HG03432 (cell line): ENCODE measurements around the gene SLC35F3.
"Not testable (repeated sequence)": the region's sequence is repeated elsewhere in the genome, so short reads cannot be mapped to it uniquely, and the experiment has no call there.

Source experiments
- ATAC-seq: cut with Tn5 transposase; IDR thresholded peaks from one replicate; pipeline ENCODE4 v1.9.1; 2021; ENCODE audit warnings: mild to moderate bottlenecking, moderate library complexity; ENCODE audit not compliant: unreplicated experiment

The SLC35F3 gene

DNA sequence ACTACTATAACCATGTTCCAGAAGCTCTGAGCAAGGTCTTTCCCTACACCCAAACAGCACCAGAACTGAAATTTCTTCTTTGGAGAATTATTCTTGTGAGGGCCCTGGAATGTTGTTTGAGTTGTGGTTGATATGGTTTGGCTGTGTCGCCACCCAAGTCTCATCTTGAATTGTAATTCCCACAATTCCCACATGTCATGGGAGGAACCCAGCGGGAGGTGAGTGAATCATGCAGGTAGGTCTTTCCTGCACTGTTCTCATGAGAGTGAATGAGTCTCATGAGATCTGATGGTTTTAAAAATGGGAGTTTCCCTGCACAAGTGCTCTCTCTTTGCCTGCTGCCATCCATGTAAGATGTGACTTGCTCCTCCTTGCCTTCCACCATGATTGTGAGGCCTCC lies 272.4 kb downstream of the SLC35F3 start:
- ATAC-seq, result not testable (repeated sequence)

DNA sequence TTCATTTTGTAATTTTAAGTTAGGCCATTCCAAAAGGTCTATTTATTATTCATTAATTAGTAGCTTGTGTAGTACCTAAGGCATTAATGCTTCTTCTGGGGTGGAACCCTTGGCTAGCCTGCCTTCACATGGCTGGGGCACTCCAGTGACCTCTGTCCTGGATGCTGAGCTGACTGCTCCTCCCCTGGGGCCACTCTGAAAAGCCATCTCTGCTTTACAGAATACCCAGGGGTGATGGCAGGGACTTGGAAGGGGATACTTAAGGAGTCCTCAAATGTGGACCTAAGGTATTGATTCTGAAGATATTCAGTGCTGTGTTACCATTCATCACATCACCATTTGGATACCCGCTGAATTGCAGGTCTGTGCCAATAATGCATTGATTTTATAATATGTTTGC lies 281.0 kb downstream of the SLC35F3 start:
- no peak for ATAC-seq

DNA sequence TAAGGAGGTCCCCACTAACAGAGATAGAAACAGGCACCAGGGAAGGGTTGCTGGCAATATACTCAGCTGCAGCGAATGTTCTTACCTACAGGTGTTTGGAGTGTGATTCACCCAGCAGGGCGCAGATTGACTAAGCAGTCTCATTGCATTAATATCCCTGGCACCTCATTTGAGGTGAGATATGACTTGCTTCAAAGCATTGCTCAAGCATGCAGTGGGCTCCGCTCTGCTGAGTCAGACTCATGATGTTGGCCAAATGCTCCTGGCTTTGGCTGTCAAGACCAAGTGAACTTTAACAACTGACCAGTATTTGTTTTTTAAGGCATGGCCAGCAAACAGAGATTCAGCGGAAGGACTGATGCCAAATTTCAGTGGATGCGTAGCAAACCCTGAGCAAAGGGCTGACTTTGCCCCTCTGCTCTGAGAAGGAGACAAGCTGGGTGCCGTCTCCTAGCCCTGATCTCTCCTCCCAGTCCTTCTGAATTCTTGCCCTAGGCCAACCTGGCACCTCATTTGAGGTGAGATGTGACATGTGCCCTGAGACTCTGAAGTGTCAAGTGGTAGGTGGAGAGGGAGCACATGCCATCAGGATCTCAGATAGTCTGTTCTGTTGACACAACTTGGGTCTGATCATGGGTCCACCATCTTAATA lies 281.7 kb downstream of the SLC35F3 start:
- ATAC-seq, result peak; percentile 80

DNA sequence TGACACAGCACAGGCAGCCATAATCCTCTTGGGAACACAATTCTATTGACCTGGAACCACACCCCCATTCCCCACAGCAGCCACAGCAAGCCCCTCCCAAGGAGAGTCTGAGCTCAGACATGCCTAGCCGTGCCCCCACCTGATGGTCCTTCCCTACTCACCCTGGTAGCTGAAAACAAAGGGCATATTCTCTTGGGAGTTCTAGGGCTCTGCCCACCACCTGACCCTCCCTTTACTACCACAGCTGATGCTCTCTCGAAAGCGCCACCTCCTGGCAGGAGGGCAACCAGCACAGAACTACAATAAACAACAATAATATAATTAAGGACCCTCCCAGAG lies 283.9 kb downstream of the SLC35F3 start:
- no peak for ATAC-seq

DNA sequence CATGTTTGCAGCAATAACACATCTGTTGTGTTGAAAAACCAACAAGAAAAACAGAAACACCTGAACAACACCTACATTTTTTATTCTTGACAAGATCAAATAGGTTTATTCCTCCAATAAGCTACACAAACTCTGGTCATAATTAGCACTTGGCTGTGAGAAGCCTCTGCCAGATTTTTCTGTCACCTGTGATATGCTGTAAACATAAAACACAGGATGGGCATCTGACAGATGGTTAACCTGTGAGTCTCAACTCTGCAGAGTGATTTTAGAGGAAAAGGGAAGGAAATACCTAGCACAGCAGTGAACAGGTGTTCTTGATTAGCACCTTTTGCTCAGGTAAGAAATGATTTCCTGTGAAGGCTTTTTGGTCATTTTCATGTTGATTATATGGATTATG lies 293.4 kb downstream of the SLC35F3 start:
- ATAC-seq, result no peak

DNA sequence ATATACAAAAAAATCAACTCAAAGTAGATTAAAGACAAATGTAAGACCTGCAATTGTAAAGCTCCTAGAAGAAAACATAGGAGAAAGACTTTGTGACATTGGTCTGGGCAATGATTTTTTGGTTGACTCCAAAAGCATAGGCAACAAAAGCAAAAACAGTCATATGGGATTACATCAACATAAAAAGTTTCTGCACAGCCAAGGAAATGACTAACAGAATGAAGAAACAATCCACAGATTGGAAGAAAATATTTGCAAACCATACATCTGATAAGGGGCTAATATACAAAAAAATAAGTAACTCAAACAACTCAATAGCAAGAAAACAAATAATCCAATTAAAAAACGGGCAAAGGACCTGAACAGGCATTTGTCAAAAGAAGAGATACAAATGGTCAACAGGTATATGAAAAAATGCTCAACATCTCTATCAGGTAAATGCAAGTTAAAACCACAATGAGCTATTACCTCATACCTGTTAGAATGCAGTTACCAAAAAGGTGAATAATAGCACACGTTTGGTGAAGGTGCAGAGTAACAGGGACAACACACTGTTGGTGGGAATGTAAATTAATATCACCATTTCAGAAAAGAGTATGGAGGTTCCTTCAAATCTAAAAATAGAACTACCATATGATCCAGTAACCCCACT lies 295.1 kb downstream of the SLC35F3 start:
- no peak for ATAC-seq

DNA sequence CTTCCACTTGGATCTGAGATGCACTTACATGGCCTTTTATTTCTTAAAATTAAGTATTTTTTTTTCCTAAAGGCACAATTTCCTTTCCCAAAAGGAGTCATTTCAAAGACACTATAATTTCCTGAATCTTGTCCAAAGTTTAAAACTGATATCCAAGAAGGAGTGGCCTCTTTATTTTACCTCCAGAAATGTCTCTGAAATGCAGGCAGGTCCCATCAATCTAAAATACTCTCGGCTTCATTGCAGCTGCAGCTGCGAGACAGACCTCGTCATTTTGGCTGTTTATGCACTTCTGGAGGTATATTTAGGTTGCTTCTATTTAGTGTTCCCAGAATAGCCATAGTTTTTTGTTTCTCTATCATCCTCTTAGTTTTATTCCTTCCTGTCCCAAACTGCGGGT lies 296.1 kb downstream of the SLC35F3 start:
- ATAC-seq, result no peak

DNA sequence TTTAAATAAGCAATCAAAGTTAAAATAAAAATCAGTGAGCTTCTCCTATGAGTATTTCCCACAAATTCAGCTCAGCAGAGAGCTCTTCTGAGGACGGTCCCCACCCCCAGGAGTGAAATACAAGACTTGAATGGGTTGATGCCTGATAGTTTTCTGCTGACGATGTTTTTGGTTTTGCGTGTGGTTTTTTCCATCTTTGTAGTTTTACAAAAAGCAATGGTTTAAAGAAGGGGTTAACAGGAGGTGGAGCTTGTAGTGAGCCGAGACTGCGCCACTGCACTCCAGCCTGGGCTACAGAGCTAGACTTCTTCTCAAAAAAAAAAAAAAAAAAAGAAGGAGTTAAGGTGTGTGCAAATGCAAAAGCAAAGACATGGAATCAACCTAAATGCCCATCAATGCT lies 297.1 kb downstream of the SLC35F3 start:
- ATAC-seq, result no peak

DNA sequence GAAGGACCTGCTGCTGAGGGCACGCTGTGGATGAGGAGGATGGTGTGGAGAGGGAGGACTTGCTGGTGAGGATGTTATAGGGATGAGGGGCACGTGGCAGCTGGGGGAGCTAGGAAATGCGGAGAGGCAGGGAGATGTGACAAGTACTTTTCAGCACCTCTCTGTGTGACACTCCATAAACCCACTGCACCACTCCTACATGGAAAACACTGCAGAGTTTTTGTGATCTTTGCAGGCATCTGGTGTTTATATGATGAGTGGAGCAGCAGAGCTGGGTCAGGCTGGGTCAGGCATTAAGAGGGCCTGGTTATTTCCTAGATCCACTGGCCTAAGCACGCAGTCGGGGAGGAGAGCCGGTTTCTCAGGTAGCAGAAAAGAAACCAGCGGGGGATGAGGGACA lies 301.5 kb downstream of the SLC35F3 start:
- no peak for ATAC-seq

DNA sequence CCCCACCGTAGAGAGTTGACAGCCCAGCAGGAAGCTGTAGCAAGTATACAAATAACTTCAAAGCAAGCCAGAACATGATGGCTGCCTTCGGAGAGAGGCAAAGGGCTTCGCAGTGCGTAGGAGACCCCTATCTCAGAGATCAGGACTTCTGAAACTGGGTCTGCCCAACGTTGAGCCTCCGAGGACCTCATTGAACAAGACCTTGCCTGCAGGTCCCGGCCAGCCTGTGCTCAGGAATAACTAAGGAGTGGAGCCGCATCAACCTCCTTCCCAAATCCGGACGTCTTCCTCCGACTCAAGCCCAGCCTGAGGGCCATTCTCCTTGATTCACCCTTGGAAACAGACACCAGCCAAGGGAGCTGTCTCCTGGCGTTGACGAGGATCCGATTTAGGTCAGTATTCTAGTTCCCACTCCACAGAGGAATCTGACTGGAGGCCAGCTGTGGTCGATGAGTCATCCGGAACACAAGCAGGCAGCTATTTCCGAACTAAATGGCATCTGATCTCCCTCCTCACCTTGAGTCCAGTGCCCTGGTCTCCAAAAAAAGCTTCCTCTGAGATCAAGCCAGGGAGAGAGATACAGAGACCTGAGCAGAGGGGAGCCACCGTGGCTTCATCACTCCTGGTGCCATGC lies 302.3 kb downstream of the SLC35F3 start:
- no peak for ATAC-seq

DNA sequence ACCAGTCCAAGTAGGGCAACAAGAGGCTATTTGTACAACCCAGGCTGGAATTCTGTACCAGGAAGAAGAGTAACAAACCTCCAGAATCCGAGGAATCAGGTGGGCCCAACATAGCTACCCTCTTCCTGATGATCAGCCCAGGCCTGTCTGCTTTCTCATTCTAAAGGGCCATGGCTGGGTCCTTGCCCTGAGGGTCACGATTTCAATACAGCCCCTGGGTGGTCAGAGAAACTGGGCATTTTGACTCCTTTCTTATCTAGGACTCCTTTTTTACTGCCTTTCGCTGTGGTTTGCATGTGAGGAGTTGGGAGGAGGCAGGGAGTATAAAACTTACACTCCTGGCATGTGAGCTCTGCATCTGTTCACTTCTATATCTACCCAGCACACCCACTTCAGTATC lies 303.9 kb downstream of the SLC35F3 start:
- ATAC-seq, result no peak

DNA sequence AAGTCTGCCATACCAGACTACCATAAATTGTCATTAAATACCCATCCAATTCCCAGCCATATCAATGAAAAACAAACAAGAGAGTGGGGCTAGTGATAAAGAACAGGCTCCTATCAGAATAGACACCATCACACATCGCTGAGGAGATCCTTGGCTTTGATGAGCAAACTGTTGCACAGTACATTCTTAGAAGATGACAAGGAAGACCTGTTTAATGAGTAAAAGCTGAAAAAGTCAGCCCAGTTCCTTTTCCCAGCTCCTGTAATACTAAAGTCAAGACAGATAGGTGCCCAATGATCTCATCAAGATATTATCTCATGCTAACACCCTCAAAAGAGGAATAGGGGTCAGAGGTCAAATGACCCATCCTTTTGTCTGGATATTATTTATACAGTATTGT lies 304.3 kb downstream of the SLC35F3 start:
- no peak for ATAC-seq

DNA sequence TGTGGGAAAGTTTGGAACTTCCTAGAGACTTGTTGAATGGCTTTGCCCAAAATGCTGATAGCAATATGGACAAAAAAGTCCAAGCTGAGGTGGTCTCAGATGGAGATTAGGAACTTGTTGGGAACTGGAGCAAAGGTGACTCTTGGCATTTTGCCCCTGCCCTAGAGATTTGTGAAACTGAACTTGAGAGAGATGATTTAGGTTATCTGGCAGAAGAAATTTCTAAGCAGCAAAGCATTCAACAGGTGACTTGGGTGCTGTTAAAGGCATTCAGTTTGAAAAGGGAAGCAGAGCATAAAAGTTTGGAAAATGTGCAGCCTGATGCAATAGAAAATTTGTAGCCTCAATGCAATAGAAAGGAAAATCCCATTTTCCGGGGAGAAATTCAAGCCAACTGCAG lies 306.0 kb downstream of the SLC35F3 start:
- ATAC-seq, result not testable (repeated sequence)

DNA sequence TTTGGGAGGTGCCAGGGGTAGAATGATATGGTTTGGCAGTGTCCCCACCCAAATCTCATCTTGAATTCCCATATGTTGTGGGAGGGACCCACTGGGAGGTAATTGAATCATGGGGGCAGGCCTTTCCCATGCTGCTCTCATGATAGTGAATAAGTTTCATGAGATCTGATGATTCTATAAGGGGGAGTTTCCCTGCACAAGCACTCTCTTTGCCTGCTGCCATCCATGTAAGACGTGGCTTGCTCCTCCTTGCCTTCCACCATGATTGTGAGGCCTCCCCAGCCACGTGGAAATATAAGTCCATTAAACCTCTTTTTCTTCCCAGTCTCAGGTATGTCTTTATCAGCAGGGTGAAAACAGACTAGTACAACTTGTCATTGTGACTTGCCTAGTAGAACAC lies 307.4 kb downstream of the SLC35F3 start:
- not testable (repeated sequence) for ATAC-seq

DNA sequence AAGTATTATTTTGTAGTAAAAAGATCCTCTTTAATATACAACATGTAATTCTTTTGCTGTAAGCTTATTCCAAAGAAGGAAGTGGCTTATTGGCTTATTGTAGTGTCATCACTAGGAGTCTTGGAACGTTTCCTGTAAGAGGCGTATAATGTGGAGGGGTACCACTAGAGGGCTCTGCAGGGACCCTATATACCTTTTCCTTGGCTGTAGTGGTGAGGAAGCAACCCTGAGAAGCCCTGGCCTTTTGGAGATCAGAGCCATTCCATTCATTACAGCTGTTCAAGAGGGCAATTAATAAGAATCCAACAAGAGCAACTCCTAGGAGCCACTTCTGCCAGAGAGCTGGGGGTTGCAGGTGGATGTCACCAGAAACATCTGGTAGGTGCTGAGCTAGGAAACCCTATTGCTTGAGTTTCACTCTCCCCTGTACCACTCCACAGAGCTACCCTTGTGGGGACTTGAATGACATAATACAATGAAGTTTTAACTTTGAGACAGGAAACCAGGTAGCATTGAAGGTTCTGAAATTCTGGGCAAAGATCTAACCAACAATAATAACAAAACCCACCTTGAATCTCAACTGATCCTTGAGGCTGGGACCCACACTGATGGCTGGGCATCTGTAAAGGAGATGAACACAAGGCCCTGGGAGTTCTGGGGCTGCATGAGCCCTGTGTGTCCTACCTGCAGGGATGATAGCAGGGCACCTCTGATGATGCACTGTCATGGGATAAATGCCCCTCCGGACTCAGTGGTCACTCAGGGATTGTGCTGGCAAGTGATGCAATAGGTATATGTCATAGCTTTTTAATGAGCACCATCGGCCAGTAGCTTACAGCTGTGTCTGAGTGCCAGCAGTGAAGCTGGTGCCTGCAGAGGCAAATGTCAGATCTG lies 308.5 kb downstream of the SLC35F3 start:
- peak; percentile 50 for ATAC-seq

DNA sequence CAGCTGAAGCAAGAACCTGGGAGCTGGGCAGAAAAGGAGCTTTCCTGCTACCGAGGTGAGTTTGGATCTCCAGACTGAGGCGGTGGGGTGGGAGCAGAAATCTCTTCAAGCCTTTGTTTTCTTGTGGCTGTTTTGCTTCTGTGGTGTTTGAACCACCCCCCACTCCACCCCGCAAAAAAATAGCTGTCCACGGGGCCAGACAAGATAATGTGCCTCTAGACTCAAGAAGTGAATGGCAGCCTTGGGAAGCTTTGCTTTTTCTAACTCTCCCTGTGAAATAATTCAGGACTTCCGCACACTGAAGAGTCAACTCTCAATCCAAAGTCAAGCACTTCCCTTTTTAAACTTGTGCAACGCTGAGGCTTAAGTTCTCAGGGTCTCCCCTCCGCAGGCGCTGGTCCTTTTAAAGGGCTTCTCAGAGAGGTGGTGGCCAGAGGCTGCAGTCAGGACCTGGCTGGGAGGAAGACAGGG lies 309.2 kb downstream of the SLC35F3 start:
- no peak for ATAC-seq

DNA sequence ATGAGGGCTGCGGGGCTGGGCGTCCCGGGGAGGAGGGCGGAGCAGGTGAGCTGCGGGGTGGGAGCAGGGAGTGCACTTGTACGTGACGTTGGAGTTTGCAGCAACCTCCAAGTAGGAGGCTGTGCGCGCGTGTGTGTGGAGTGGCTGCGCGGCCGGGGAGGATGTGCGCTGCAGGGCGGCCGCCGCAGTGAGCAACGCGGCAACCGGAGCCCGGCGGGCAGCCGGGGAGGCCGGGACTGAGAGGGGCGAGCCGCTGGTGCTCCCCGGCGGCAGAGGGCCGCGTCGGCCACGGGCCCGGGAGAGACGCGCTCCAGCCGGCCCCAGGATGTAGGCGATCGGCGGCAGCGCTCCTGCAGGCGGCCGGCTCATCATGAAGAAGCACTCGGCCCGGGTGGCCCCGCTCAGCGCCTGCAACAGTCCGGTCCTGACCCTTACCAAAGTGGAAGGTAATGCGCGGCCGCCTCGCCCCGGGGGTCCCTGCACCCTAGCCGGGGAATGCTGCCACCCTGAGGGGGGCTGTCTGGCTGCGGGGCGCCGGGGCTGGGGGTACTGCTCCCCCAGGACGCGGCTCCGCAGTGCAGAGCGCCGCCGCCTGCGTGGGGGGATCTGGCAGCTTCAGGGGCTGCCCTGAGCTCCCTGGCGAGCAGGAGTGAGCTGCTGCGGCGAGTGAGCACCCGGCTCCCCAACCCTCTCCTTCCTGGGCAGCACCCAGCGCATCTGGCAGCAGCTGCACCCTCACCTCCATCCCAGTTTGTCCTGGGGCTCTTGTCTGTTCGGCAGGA lies 309.8 kb downstream of the SLC35F3 start:
- ATAC-seq, result peak; percentile 47

DNA sequence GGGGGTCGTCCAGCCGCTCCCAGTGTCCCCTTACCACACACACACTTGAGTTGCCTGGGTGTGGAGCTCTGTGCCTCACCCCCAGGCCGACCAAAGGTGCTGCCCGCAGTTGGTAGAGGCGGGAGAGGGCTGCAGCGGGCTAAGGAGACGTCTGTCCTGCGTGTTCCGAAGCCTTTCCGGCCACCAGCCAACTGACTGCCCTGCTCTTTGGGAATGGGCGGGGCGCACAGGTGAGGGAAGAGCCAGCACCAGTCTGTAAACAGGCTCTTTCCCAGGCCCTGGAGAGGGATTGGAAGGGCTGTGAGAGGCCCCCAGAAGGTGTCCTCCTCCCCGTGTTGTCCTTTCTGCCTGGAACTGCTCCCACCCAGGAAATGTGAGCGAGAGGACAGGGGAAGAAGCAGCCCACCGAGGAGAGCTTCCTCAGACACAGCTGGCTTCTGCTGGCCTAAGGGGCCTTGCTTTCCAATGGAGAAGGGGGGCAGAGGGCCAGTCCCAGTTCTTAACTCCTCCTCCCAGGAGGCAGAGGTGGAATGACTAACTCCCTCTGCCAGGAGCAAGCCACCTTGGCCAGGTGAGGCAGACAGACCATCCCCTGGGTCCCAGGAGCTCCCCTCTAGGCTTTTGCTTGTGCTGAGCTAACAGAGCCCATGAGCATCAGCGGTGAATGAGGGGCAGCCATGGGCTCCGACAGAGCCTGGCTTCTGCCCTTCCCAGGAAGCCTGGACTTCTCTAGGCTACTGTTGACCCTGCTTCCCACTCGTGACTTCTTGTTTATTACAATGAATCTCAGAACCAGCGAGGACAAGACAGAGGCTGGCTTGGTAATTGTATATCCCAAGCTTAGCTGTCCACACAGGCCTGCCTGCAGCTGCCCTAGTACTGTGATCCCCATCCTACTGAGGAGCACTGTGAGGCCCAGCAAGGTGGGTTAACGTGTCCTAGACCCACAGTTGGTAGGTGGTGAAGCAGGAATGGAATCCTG lies 310.7 kb downstream of the SLC35F3 start:
- no peak for ATAC-seq

DNA sequence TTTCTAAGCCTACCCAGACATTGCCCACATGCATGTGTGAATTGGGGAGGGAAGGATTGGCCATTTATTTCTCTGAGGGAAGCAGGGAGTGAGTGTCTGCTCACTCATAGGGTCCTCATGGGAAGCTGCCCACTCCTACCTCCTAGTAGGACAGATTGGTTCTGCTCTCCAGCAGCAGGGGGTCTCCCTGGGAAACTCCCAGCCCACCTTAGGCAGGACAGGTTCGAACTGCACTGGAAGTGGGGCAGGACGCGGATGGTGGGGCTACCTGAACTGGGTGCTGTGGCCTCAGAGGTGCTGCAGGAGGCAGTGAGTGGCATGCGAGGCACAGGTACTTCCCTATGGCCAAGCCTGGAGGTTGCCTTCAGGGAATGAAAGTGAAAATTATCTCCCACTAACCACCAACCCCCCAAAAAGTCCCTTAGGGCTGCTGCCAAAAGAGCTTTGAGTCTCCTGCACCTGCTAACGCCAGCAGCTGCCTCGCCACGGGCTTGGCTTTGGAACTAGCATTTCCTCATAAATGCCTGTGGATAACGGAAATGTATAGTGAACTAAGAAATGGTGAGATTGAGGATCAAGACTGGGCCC lies 311.7 kb downstream of the SLC35F3 start:
- ATAC-seq, result peak; percentile 48
